Measurements from ENCODE around the gene DDX27.

DNA sequence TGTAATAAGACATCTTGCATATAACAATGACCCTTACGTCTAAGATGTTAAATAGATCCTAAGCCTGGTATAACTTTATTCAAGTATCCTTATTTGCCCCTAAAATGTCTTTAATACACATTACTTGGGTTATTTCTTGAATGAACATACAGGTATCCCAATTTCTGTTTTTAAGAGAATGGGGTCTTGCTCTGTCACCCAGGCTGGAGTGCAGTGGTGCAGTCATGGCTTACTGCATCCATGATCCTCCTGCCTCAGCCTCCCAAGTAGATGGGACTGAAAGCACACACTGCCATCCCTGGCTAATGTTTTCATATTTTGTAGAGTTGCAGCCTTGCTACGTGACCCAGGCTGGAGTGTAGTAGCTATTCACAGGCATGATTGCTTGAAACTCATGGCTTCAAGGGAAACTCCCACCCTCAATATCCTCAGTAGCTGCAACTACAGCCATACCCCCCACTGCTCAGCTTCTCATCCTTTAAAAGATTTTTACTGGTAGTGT lies 69.1 kb downstream of the DDX27 start:
- TF ChIP-seq, protein P1, sequence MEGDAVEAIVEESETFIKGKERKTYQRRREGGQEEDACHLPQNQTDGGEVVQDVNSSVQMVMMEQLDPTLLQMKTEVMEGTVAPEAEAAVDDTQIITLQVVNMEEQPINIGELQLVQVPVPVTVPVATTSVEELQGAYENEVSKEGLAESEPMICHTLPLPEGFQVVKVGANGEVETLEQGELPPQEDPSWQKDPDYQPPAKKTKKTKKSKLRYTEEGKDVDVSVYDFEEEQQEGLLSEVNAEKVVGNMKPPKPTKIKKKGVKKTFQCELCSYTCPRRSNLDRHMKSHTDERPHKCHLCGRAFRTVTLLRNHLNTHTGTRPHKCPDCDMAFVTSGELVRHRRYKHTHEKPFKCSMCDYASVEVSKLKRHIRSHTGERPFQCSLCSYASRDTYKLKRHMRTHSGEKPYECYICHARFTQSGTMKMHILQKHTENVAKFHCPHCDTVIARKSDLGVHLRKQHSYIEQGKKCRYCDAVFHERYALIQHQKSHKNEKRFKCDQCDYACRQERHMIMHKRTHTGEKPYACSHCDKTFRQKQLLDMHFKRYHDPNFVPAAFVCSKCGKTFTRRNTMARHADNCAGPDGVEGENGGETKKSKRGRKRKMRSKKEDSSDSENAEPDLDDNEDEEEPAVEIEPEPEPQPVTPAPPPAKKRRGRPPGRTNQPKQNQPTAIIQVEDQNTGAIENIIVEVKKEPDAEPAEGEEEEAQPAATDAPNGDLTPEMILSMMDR (IDR thresholded peaks at IDR 0.05; ENCODE audit: poor library complexity) = no peak
- TF ChIP-seq EZH2 (IDR thresholded peaks at IDR 0.05; ENCODE audit: borderline replicate concordance) = no peak
- TF ChIP-seq EZH2phosphoT487 (IDR thresholded peaks at IDR 0.05; ENCODE audit: low read depth, severe bottlenecking, unreplicated experiment) = no peak
